ENCODE measurements around the gene TSFM. TPM values are rescaled to one million over a fixed set of nuclear protein-coding genes. Genes with fewer than 3 reads are reported as not detected.
A peak's percentile ranks its signal among the peaks of the same experiment; 100 is the strongest.

TSFM gene
- total RNA-seq, 1 donor from 2014 or later: 18.1 TPM

- Histone ChIP-seq H2AFZ (replicated peaks) (peak within 1 kb of the TSS; percentile 85), H3K9ac (peak within 1 kb of the TSS; percentile 63), H3K27ac (peak within 1 kb of the TSS; percentile 94), H3K4me2 (peak within 1 kb of the TSS; percentile 98), H3K79me2 (ENCODE audit: low read depth) (peaks cover 27% of the 10 kb centered on the region), H3K27me3 (peaks cover 40% of the 10 kb centered on the region), H3F3A (ENCODE audit: low read depth) (peaks cover 64% of the 10 kb centered on the region), H3K9me3 (ENCODE audit: low read depth) (no peaks in the 10 kb centered on the region), H3K36me3 (no peaks in the 10 kb centered on the region), H4K20me1 (ENCODE audit: low read depth) (no peaks in the 10 kb centered on the region), H3K4me1 (peaks cover 13% of the 10 kb centered on the region), H3K4me3 (peak within 1 kb of the TSS; percentile 87)
- Mint-ChIP-seq H3K27ac (peak within 1 kb of the TSS; percentile 99), H3K4me1 (peaks cover 30% of the 10 kb centered on the region), H3K36me3 (peaks cover 25% of the 10 kb centered on the region), H3K9me3 (no peaks in the 10 kb centered on the region), H3K27me3 (ENCODE audit: insufficient read depth, low read depth) (peaks cover 9% of the 10 kb centered on the region), H3K4me3 (peak within 1 kb of the TSS; percentile 95)
- TF ChIP-seq CTCF (IDR thresholded peaks at IDR 0.05) (no peak), EZH2 (IDR thresholded peaks at IDR 0.05) (no peak), EZH2phosphoT487 (IDR thresholded peaks at IDR 0.05) (no peak)
- peak; percentile 98 for DNase-seq (ENCODE audit: low spot score)
Measured at GRCh38 chr12:57744777-57745484, 37.7 kb upstream of the TSFM start, which contains the start of gene TSPAN31. Gene TSPAN31 (plus strand): TSS chr12:57745039. CDS start chr12:57745155, 116 bp downstream.

- peaks cover 33% of the 10 kb centered on the region for H3K79me2 ChIP-seq (ENCODE audit: low read depth)
- peak overlapping the region; percentile 94 for H3K27ac ChIP-seq
- H3K9ac ChIP-seq: peak overlapping the region; percentile 57
- no peaks in the 10 kb centered on the region for H3K9me3 Mint-ChIP-seq
- peaks cover 9% of the 10 kb centered on the region for H3K4me1 ChIP-seq
- DNase-seq (ENCODE audit: low spot score): peak; percentile 38
- peak overlapping the region; percentile 87 for H3K4me3 ChIP-seq
- H4K20me1 ChIP-seq (ENCODE audit: low read depth): no peaks in the 10 kb centered on the region
- H3K4me2 ChIP-seq: peak overlapping the region; percentile 98
- H2AFZ ChIP-seq (replicated peaks): peak overlapping the region; percentile 85
- peak overlapping the region; percentile 99 for H3K27ac Mint-ChIP-seq
- H3K9me3 ChIP-seq (ENCODE audit: low read depth): no peaks in the 10 kb centered on the region
- TF ChIP-seq EZH2 (IDR thresholded peaks at IDR 0.05) (no peak), EZH2phosphoT487 (IDR thresholded peaks at IDR 0.05) (no peak)
- H3K27me3 Mint-ChIP-seq (ENCODE audit: insufficient read depth, low read depth): peaks cover 9% of the 10 kb centered on the region
- peaks cover 30% of the 10 kb centered on the region for H3K36me3 Mint-ChIP-seq
- H3K36me3 ChIP-seq: no peaks in the 10 kb centered on the region
- peaks cover 30% of the 10 kb centered on the region for H3K4me1 Mint-ChIP-seq
- peaks cover 34% of the 10 kb centered on the region for H3K27me3 ChIP-seq
- H3F3A ChIP-seq (ENCODE audit: low read depth): peaks cover 64% of the 10 kb centered on the region
- peak overlapping the region; percentile 95 for H3K4me3 Mint-ChIP-seq
Measured at GRCh38 chr12:57745485-57745881, 37.1 kb upstream of the TSFM start.

GRCh38 chr12:57746025-57746424 is 36.6 kb upstream of the TSFM start:
- Histone ChIP-seq H3K4me2 (peak overlapping the region; percentile 98), H3K4me3 (peak overlapping the region; percentile 87), H3K9me3 (ENCODE audit: low read depth) (no peaks in the 10 kb centered on the region), H4K20me1 (ENCODE audit: low read depth) (no peaks in the 10 kb centered on the region), H3F3A (ENCODE audit: low read depth) (peaks cover 64% of the 10 kb centered on the region), H3K27me3 (peaks cover 29% of the 10 kb centered on the region), H3K4me1 (peaks cover 10% of the 10 kb centered on the region), H3K79me2 (ENCODE audit: low read depth) (peaks cover 38% of the 10 kb centered on the region), H2AFZ (replicated peaks) (no peak overlapping the region), H3K36me3 (no peaks in the 10 kb centered on the region), H3K27ac (no peak overlapping the region), H3K9ac (no peak overlapping the region)
- no peak for DNase-seq (ENCODE audit: low spot score)
- Mint-ChIP-seq H3K4me3 (peak overlapping the region; percentile 95), H3K4me1 (peaks cover 30% of the 10 kb centered on the region), H3K27ac (peak overlapping the region; percentile 99), H3K36me3 (peaks cover 35% of the 10 kb centered on the region), H3K27me3 (ENCODE audit: insufficient read depth, low read depth) (peaks cover 9% of the 10 kb centered on the region), H3K9me3 (no peaks in the 10 kb centered on the region)
- TF ChIP-seq EZH2 (IDR thresholded peaks at IDR 0.05) (no peak), CTCF (IDR thresholded peaks at IDR 0.05) (no peak), EZH2phosphoT487 (IDR thresholded peaks at IDR 0.05) (no peak)

GRCh38 chr12:57749061-57749460 is 33.5 kb upstream of the TSFM start:
- TF ChIP-seq EZH2 (IDR thresholded peaks at IDR 0.05) (no peak), CTCF (IDR thresholded peaks at IDR 0.05) (no peak), EZH2phosphoT487 (IDR thresholded peaks at IDR 0.05) (no peak)
- Histone ChIP-seq H3K4me3 (no peak overlapping the region), H3K9me3 (ENCODE audit: low read depth) (no peaks in the 10 kb centered on the region), H3K27me3 (peaks cover under 1% of the 10 kb centered on the region), H3K9ac (no peak overlapping the region), H4K20me1 (ENCODE audit: low read depth) (no peaks in the 10 kb centered on the region), H3K27ac (no peak overlapping the region), H3F3A (ENCODE audit: low read depth) (peaks cover 67% of the 10 kb centered on the region), H3K4me1 (peaks cover 27% of the 10 kb centered on the region), H2AFZ (replicated peaks) (no peak overlapping the region), H3K79me2 (ENCODE audit: low read depth) (peaks cover 50% of the 10 kb centered on the region), H3K36me3 (no peaks in the 10 kb centered on the region), H3K4me2 (no peak overlapping the region)
- peaks cover 23% of the 10 kb centered on the region for H3K27me3 Mint-ChIP-seq (ENCODE audit: insufficient read depth, low read depth)
- DNase-seq (ENCODE audit: low spot score): no peak
- peaks cover 47% of the 10 kb centered on the region for H3K4me1 Mint-ChIP-seq
- no peaks in the 10 kb centered on the region for H3K9me3 Mint-ChIP-seq
- H3K36me3 Mint-ChIP-seq: peaks cover 40% of the 10 kb centered on the region
- no peak overlapping the region for H3K4me3 Mint-ChIP-seq
- H3K27ac Mint-ChIP-seq: peak overlapping the region; percentile 70
